Adrenal gland (tissue), 5 donors: ENCODE results near the gene PPP2R2C.

Experiments
- CTCF ChIP-seq, 6 experiments: fragments of 450-650 bp in 4 of 6; fragments of 200-600 bp in 2 of 6; sonication (generic) in 1 of 6; IDR thresholded peaks; 1 replicate in 5 of 6; 2 replicates in 1 of 6; pipeline versions ENCODE4 v1.5.1 to v1.8.0; 2016 to 2021; ENCODE audit warnings: antibody characterized with exemption in 6 of 6, mild to moderate bottlenecking in 2 of 6, moderate library complexity in 1 of 6
- POLR2A ChIP-seq, 2 donors: fragments of 450-650 bp; IDR thresholded peaks; one replicate each; pipeline ENCODE4 v1.6.1; 2017; ENCODE audit warnings: antibody characterized with exemption in 2 of 2, mild to moderate bottlenecking in 2 of 2, moderate library complexity in 1 of 2
- donor health status: DM: no; HTN: no; CAD: no.

GRCh38 chr4:6331018-6331417 lies 141.4 kb downstream of the PPP2R2C start:
- TF ChIP-seq CTCF (IDR thresholded peaks at IDR 0.05) = peak; percentile 14 to 51 (median 44)
- no peak for TF ChIP-seq POLR2A (IDR thresholded peaks at IDR 0.05)
